ENCODE measurements around the gene CEP76.

Gene CEP76, protein sequence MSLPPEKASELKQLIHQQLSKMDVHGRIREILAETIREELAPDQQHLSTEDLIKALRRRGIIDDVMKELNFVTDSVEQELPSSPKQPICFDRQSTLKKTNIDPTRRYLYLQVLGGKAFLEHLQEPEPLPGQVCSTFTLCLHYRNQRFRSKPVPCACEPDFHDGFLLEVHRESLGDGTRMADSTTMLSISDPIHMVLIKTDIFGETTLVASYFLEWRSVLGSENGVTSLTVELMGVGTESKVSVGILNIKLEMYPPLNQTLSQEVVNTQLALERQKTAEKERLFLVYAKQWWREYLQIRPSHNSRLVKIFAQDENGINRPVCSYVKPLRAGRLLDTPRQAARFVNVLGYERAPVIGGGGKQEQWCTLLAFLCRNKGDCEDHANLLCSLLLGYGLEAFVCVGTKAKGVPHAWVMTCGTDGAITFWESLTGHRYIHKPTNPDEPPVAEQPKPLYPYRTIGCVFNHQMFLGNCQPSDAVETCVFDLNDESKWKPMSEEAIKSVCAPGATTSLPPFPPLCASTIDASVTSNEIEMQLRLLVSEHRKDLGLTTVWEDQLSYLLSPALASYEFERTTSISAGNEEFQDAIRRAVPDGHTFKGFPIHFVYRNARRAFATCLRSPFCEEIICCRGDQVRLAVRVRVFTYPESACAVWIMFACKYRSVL

GRCh38 chr18:12702221-12703095 lies at the start of gene CEP76, which contains the start of gene PSMG2:
Gene CEP76 (minus strand): TSS chr18:12702723. CDS start chr18:12702548, 175 bp downstream.
Gene PSMG2 (plus strand): TSS chr18:12703042. CDS start chr18:12703108, 66 bp downstream.
- TF ChIP-seq CTCF (conservative IDR thresholded peaks at IDR 0.05; ENCODE audit: control insufficient read depth, insufficient read depth, low read depth, low read length), result no peak
- DNase-seq (ENCODE audit: low read depth), result peak; percentile 84

DNA sequence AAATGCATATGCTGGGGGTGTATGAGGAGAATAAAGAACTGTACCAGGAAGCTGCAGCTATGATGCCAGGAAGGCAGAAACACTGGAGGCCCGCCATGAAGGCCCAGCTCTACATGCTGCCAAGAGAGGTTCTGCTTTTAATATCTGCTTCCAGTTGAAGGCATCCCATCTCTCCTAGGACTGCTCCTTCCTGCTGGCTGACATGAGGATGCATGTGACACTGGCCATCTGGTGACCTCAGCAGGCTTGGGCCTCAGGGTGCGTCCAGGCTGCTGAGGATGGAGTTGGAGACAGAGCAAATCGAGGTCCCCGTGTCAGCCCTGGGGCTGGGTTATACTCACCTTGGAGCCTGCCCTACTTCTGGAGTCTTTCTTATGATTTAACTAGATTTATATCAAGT lies 49.4 kb upstream of the CEP76 start:
- DNase-seq (ENCODE audit: low read depth), result no peak
- no peak for TF ChIP-seq CTCF (conservative IDR thresholded peaks at IDR 0.05; ENCODE audit: control insufficient read depth, insufficient read depth, low read depth, low read length)
- H3K4me3 ChIP-seq (ENCODE audit: control insufficient read depth, low read depth, low read length), result no peak overlapping the region

More at GRCh38 chr18:12702221-12703095, at the start of gene CEP76, which contains the start of gene PSMG2:
- H3K4me3 ChIP-seq (ENCODE audit: control insufficient read depth, low read depth, low read length), result peak within 1 kb of the TSS; percentile 90

- no peak for DNase-seq (ENCODE audit: low read depth)
- H3K4me3 ChIP-seq (ENCODE audit: control insufficient read depth, low read depth, low read length), result no peak overlapping the region
- no peak for TF ChIP-seq CTCF (conservative IDR thresholded peaks at IDR 0.05; ENCODE audit: control insufficient read depth, insufficient read depth, low read depth, low read length)
Measured at GRCh38 chr18:12751503-12751884, 49.0 kb upstream of the CEP76 start.

- no peak for TF ChIP-seq CTCF (conservative IDR thresholded peaks at IDR 0.05; ENCODE audit: control insufficient read depth, insufficient read depth, low read depth, low read length)
- DNase-seq (ENCODE audit: low read depth), result no peak
- H3K4me3 ChIP-seq (ENCODE audit: control insufficient read depth, low read depth, low read length), result no peak overlapping the region
Measured at GRCh38 chr18:12750715-12751502, 48.4 kb upstream of the CEP76 start.

- H3K4me3 ChIP-seq (ENCODE audit: control insufficient read depth, low read depth, low read length), result no peak overlapping the region
- DNase-seq (ENCODE audit: low read depth), result peak; percentile 29
- TF ChIP-seq CTCF (conservative IDR thresholded peaks at IDR 0.05; ENCODE audit: control insufficient read depth, insufficient read depth, low read depth, low read length), result no peak
Measured at GRCh38 chr18:12750076-12750714, 47.7 kb upstream of the CEP76 start.

Data from fibroblast of mammary gland (primary cell).